Neural progenitor cell (in vitro differentiated cells): ENCODE results near the gene VPS13D. TPM values are rescaled to one million over a fixed set of nuclear protein-coding genes. Genes with fewer than 3 reads are reported as not detected.

ENCODE experiments used
- DNase-seq: peaks from one replicate; pipeline ENCODE4 v3.0.0-alpha.2; 2016; ENCODE audit warnings: low spot score
- H2AFZ ChIP-seq: fragments of 200-600 bp; sonication (generic); replicated peaks from 2 replicates; pipeline ENCODE4 v1.6.1; 2016; ENCODE audit warnings: antibody characterized with exemption
- H3F3A ChIP-seq: fragments of 200-600 bp; sonication (generic); 2 replicates; pipeline ENCODE4 v1.6.1; 2016; ENCODE audit warnings: antibody characterized with exemption, low read depth
- H3K27ac ChIP-seq: fragments of 200-600 bp; sonication (generic); 2 replicates; pipeline ENCODE4 v1.5.1; 2016; ENCODE audit warnings: mild to moderate bottlenecking
- H3K27me3 ChIP-seq: fragments of 200-600 bp; sonication (generic); 2 replicates; pipeline ENCODE4 v1.6.1; 2016; ENCODE audit warnings: mild to moderate bottlenecking, moderate library complexity
- H3K36me3 ChIP-seq: fragments of 200-600 bp; sonication (generic); 2 replicates; pipeline ENCODE4 v1.5.1; 2016
- H3K4me1 ChIP-seq: fragments of 200-600 bp; sonication (generic); 2 replicates; pipeline ENCODE4 v1.6.1; 2016; ENCODE audit warnings: mixed run types
- H3K4me2 ChIP-seq: fragments of 200-600 bp; sonication (generic); 2 replicates; pipeline ENCODE4 v1.6.1; 2016
- H3K4me3 ChIP-seq: fragments of 200-600 bp; sonication (generic); 2 replicates; pipeline ENCODE4 v1.5.1; 2016
- H3K79me2 ChIP-seq: fragments of 200-600 bp; sonication (generic); 2 replicates; pipeline ENCODE4 v1.6.1; 2016; ENCODE audit warnings: low read depth
- H3K9ac ChIP-seq: fragments of 200-600 bp; sonication (generic); 2 replicates; pipeline ENCODE4 v1.6.1; 2016
- H3K9me3 ChIP-seq: fragments of 200-600 bp; sonication (generic); 2 replicates; pipeline ENCODE4 v1.5.1; 2016; ENCODE audit warnings: low read depth
- H4K20me1 ChIP-seq: fragments of 200-600 bp; sonication (generic); 2 replicates; pipeline ENCODE4 v1.6.1; 2016; ENCODE audit warnings: low read depth
- H3K27ac Mint-ChIP-seq: 3 replicates; pipeline ENCODE4 v1.8.0; 2021; ENCODE audit warnings: mixed read lengths
- H3K27me3 Mint-ChIP-seq: 2 replicates; pipeline ENCODE4 v1.8.0; 2022; ENCODE audit warnings: low read depth, mild to moderate bottlenecking, inconsistent platforms, moderate library complexity, mixed read lengths; ENCODE audit not compliant: insufficient read depth
- H3K36me3 Mint-ChIP-seq: 3 replicates; pipeline ENCODE4 v1.8.0; 2021; ENCODE audit warnings: mixed read lengths
- H3K4me1 Mint-ChIP-seq: 3 replicates; pipeline ENCODE4 v1.8.0; 2021; ENCODE audit warnings: mixed read lengths
- H3K4me3 Mint-ChIP-seq: 3 replicates; pipeline ENCODE4 v1.8.0; 2021; ENCODE audit warnings: mild to moderate bottlenecking, moderate library complexity, mixed read lengths
- H3K9me3 Mint-ChIP-seq: 3 replicates; pipeline ENCODE4 v1.8.0; 2020; ENCODE audit warnings: mixed read lengths
- CTCF ChIP-seq: fragments of 200-600 bp; sonication (generic); IDR thresholded peaks from 2 replicates; pipeline ENCODE4 v1.5.1; 2017; ENCODE audit warnings: antibody characterized with exemption, mild to moderate bottlenecking
- EZH2 ChIP-seq: fragments of 200-600 bp; sonication (generic); IDR thresholded peaks from 2 replicates; pipeline ENCODE4 v1.6.1; 2017; ENCODE audit warnings: antibody characterized with exemption, mild to moderate bottlenecking, moderate library complexity
- EZH2phosphoT487 ChIP-seq: fragments of 200-600 bp; sonication (generic); IDR thresholded peaks from 2 replicates; pipeline ENCODE4 v1.6.1; 2017; ENCODE audit warnings: antibody characterized with exemption
- total RNA-seq: library from RNA; depleted of rRNA; stranded (reverse); fragments of >200 nt; gene quantifications from 2 replicates; pipeline ENCODE4 v1.2.3, GENCODE V29; 2015; ENCODE audit warnings: low replicate concordance

VPS13D gene
- total RNA-seq, 1 donor from 2014 or later = 16.4 TPM

GRCh38 chr1:12232221-12232620 is 2.4 kb downstream of the VPS13D start:
- Histone ChIP-seq H3K4me2 (no peak overlapping the region), H3K36me3 (no peaks in the 10 kb centered on the region), H3K4me1 (peaks cover 4% of the 10 kb centered on the region), H3K4me3 (no peak overlapping the region), H3K27me3 (no peaks in the 10 kb centered on the region), H3K27ac (no peak overlapping the region), H3K79me2 (peaks cover 25% of the 10 kb centered on the region), H4K20me1 (peaks cover 25% of the 10 kb centered on the region), H2AFZ (no peak overlapping the region), H3F3A (peaks cover 4% of the 10 kb centered on the region), H3K9me3 (no peaks in the 10 kb centered on the region), H3K9ac (no peak overlapping the region)
- no peak for DNase-seq
- no peaks in the 10 kb centered on the region for H3K9me3 Mint-ChIP-seq
- no peak overlapping the region for H3K4me3 Mint-ChIP-seq
- H3K36me3 Mint-ChIP-seq = peaks cover 4% of the 10 kb centered on the region
- no peak for TF ChIP-seq EZH2
- no peak for TF ChIP-seq CTCF
- no peak for TF ChIP-seq EZH2phosphoT487
- H3K4me1 Mint-ChIP-seq = peaks cover 9% of the 10 kb centered on the region
- no peaks in the 10 kb centered on the region for H3K27me3 Mint-ChIP-seq
- H3K27ac Mint-ChIP-seq = no peak overlapping the region

GRCh38 chr1:12244078-12244477 is 14.2 kb downstream of the VPS13D start:
- Histone ChIP-seq H2AFZ (no peak overlapping the region), H3K4me1 (no peaks in the 10 kb centered on the region), H4K20me1 (no peaks in the 10 kb centered on the region), H3K79me2 (no peaks in the 10 kb centered on the region), H3K9ac (no peak overlapping the region), H3K36me3 (peaks cover 9% of the 10 kb centered on the region), H3K9me3 (no peaks in the 10 kb centered on the region), H3K27ac (no peak overlapping the region), H3K4me3 (no peak overlapping the region), H3F3A (no peaks in the 10 kb centered on the region), H3K4me2 (no peak overlapping the region), H3K27me3 (no peaks in the 10 kb centered on the region)
- H3K4me3 Mint-ChIP-seq = no peak overlapping the region
- peaks cover under 1% of the 10 kb centered on the region for H3K4me1 Mint-ChIP-seq
- peaks cover 9% of the 10 kb centered on the region for H3K36me3 Mint-ChIP-seq
- no peaks in the 10 kb centered on the region for H3K9me3 Mint-ChIP-seq
- DNase-seq = peak; percentile 38
- peak; percentile 66 for TF ChIP-seq CTCF
- no peak for TF ChIP-seq EZH2phosphoT487
- TF ChIP-seq EZH2 = no peak
- no peak overlapping the region for H3K27ac Mint-ChIP-seq
- no peaks in the 10 kb centered on the region for H3K27me3 Mint-ChIP-seq

DNA sequence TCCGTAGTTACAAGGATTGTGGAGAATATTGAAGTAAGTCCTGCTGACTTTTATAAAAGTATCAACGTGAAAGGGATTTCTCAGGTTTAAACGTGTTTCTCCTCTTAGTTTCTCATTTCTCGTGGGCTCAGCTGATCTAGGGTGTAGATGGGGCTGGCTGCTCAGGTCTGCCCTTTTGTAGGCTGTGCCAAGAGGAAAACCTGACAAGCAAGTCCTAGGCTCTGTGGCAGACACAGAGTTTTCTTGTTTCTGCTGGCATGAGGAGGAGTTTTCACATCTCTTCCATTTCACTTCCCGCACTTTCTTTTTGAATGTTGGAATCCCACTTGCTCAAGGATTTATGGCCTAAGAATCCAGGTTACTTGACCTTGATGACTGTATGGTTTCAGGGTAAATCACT is 14.8 kb downstream of the VPS13D start:
- no peak overlapping the region for H3K4me2 ChIP-seq
- Mint-ChIP-seq H3K4me3 (no peak overlapping the region), H3K27me3 (no peaks in the 10 kb centered on the region), H3K9me3 (no peaks in the 10 kb centered on the region), H3K36me3 (peaks cover 9% of the 10 kb centered on the region), H3K4me1 (peaks cover 3% of the 10 kb centered on the region), H3K27ac (no peak overlapping the region)
- no peaks in the 10 kb centered on the region for H3K27me3 ChIP-seq
- no peak overlapping the region for H3K4me3 ChIP-seq
- DNase-seq = no peak
- no peak overlapping the region for H3K9ac ChIP-seq
- H3K79me2 ChIP-seq = no peaks in the 10 kb centered on the region
- TF ChIP-seq CTCF = no peak
- no peak for TF ChIP-seq EZH2
- no peak for TF ChIP-seq EZH2phosphoT487
- no peaks in the 10 kb centered on the region for H3K9me3 ChIP-seq
- H3K27ac ChIP-seq = no peak overlapping the region
- H3F3A ChIP-seq = no peaks in the 10 kb centered on the region
- no peaks in the 10 kb centered on the region for H4K20me1 ChIP-seq
- peaks cover 9% of the 10 kb centered on the region for H3K36me3 ChIP-seq
- no peak overlapping the region for H2AFZ ChIP-seq
- H3K4me1 ChIP-seq = no peaks in the 10 kb centered on the region
